WERI-Rb-1 (cell line): Measurements from ENCODE around the gene PPARD.

ENCODE experiments used
- DNase-seq: peaks from one replicate; pipeline ENCODE4 v3.0.0-alpha.2; 2020
- H3K27ac ChIP-seq: fragments of 250-450 bp; sonication (Bioruptor Pico); 2 replicates; pipeline ENCODE4 v1.5.1; 2020; ENCODE audit warnings: mild to moderate bottlenecking, moderate library complexity
- H3K27me3 ChIP-seq: fragments of 250-450 bp; sonication (Bioruptor Pico); 2 replicates; pipeline ENCODE4 v1.5.1; 2021; ENCODE audit warnings: mild to moderate bottlenecking, low read depth, moderate library complexity; ENCODE audit not compliant: insufficient read depth, severe bottlenecking
- H3K36me3 ChIP-seq: fragments of 250-450 bp; sonication (Bioruptor Pico); 2 replicates; pipeline ENCODE4 v1.5.1; 2020; ENCODE audit warnings: mild to moderate bottlenecking, moderate library complexity
- H3K4me3 ChIP-seq: 2 replicates; pipeline ENCODE4 v1.5.1; 2011; ENCODE audit warnings: low read depth, mild to moderate bottlenecking, control low read depth, low read length
- H3K9me3 ChIP-seq: fragments of 250-450 bp; sonication (Bioruptor Pico); 2 replicates; pipeline ENCODE4 v1.5.1; 2021; ENCODE audit warnings: mild to moderate bottlenecking, moderate library complexity; ENCODE audit not compliant: severe bottlenecking
- CTCF ChIP-seq: IDR thresholded peaks from 2 replicates; pipeline ENCODE4 v1.5.1; 2011; ENCODE audit warnings: low read depth, mild to moderate bottlenecking, control low read depth, inconsistent platforms, low read length

PPARD gene

GRCh38 chr6:35343835-35344550 lies 1.6 kb downstream of the PPARD start:
- no peak for DNase-seq
- peaks cover 22% of the 10 kb centered on the region for H3K36me3 ChIP-seq
- H3K4me3 ChIP-seq: no peak overlapping the region
- no peak for TF ChIP-seq CTCF
- H3K9me3 ChIP-seq: no peaks in the 10 kb centered on the region
- H3K27me3 ChIP-seq: no peaks in the 10 kb centered on the region
- no peak overlapping the region for H3K27ac ChIP-seq

- DNase-seq: no peak
- no peak overlapping the region for H3K27ac ChIP-seq
- H3K27me3 ChIP-seq: no peaks in the 10 kb centered on the region
- peaks cover 60% of the 10 kb centered on the region for H3K36me3 ChIP-seq
- peaks cover 6% of the 10 kb centered on the region for H3K9me3 ChIP-seq
- no peak for TF ChIP-seq CTCF
- no peak overlapping the region for H3K4me3 ChIP-seq
These were observed 9.1 kb downstream of the PPARD start for GRCh38 chr6:35351422-35351821.

GRCh38 chr6:35352735-35353134 lies 10.4 kb downstream of the PPARD start:
- no peak for TF ChIP-seq CTCF
- H3K36me3 ChIP-seq: peaks cover 56% of the 10 kb centered on the region
- no peak for DNase-seq

GRCh38 chr6:35354361-35355135 lies 12.2 kb downstream of the PPARD start:
- TF ChIP-seq CTCF: no peak
- Histone ChIP-seq H3K27me3 (no peaks in the 10 kb centered on the region), H3K4me3 (no peak overlapping the region), H3K36me3 (peaks cover 44% of the 10 kb centered on the region), H3K27ac (no peak overlapping the region), H3K9me3 (peaks cover 6% of the 10 kb centered on the region)
- no peak for DNase-seq

More at GRCh38 chr6:35352735-35353134, 10.4 kb downstream of the PPARD start:
- H3K4me3 ChIP-seq: no peak overlapping the region
- peaks cover 6% of the 10 kb centered on the region for H3K9me3 ChIP-seq
- no peaks in the 10 kb centered on the region for H3K27me3 ChIP-seq
- H3K27ac ChIP-seq: no peak overlapping the region

GRCh38 chr6:35356391-35356790 lies 14.0 kb downstream of the PPARD start:
- Histone ChIP-seq H3K36me3 (peaks cover 33% of the 10 kb centered on the region), H3K9me3 (peaks cover 6% of the 10 kb centered on the region), H3K4me3 (no peak overlapping the region), H3K27ac (no peak overlapping the region), H3K27me3 (no peaks in the 10 kb centered on the region)
- DNase-seq: no peak
- no peak for TF ChIP-seq CTCF
